NCI-H1105 (cell line): ENCODE results near the gene SCYGR1.
"Not testable (repeated sequence)": the region's sequence is repeated elsewhere in the genome, so short reads cannot be mapped to it uniquely, and the experiment has no call there.

Source experiments
- DNase-seq: peaks from one replicate; lab custom pipeline; 2025; lab: John Stamatoyannopoulos, UW

SCYGR1 gene

GRCh38 chr2:227387583-227387982 is at the start of gene SCYGR1:
TSS of gene SCYGR1 (minus strand) at chr2:227387949. CDS start at chr2:227387949, 0 bp downstream.
- DNase-seq, result not testable (repeated sequence)

- no peak for DNase-seq
Observed at GRCh38 chr2:227436436-227437174, 48.9 kb upstream of the SCYGR1 start.

GRCh38 chr2:227433171-227433570 is 45.4 kb upstream of the SCYGR1 start:
- no peak for DNase-seq

GRCh38 chr2:227430639-227431038 is 42.9 kb upstream of the SCYGR1 start:
- DNase-seq, result no peak

GRCh38 chr2:227428731-227429285 is 41.1 kb upstream of the SCYGR1 start:
- no peak for DNase-seq

GRCh38 chr2:227423656-227424499 is 36.1 kb upstream of the SCYGR1 start:
- DNase-seq, result no peak

GRCh38 chr2:227420087-227421052 is 32.6 kb upstream of the SCYGR1 start:
- no peak for DNase-seq

- no peak for DNase-seq
Observed at GRCh38 chr2:227416701-227417100, 29.0 kb upstream of the SCYGR1 start.

GRCh38 chr2:227415538-227416424 is 28.0 kb upstream of the SCYGR1 start:
- no peak for DNase-seq

- DNase-seq, result no peak
Observed at GRCh38 chr2:227414846-227415245, 27.1 kb upstream of the SCYGR1 start.

GRCh38 chr2:227413371-227413770 is 25.6 kb upstream of the SCYGR1 start:
- DNase-seq, result no peak

- DNase-seq, result no peak
Observed at GRCh38 chr2:227412877-227413276, 25.1 kb upstream of the SCYGR1 start.

- no peak for DNase-seq
Observed at GRCh38 chr2:227411990-227412350, 24.2 kb upstream of the SCYGR1 start.

GRCh38 chr2:227411320-227411989 is 23.7 kb upstream of the SCYGR1 start:
- no peak for DNase-seq

GRCh38 chr2:227410191-227410590 is 22.4 kb upstream of the SCYGR1 start:
- no peak for DNase-seq

- DNase-seq, result no peak
Observed at GRCh38 chr2:227407591-227408151, 19.9 kb upstream of the SCYGR1 start.

GRCh38 chr2:227406177-227407031 is 18.7 kb upstream of the SCYGR1 start:
- peak; percentile 87 for DNase-seq

- DNase-seq, result no peak
Observed at GRCh38 chr2:227404585-227405271, 17.0 kb upstream of the SCYGR1 start.
